PC-9 (cell line): ENCODE data around the gene GRIK3.

ENCODE experiments used
- EZH2 ChIP-seq: fragments of 200-600 bp; sonication (generic); IDR thresholded peaks from 2 replicates; pipeline ENCODE4 v1.8.0; 2017; ENCODE audit warnings: antibody characterized with exemption, low read depth
- TF ChIP-seq, protein P1 (sequence below): fragments of 200-600 bp; sonication (generic); conservative IDR thresholded peaks from 2 replicates; pipeline ENCODE4 v1.6.1; 2017; ENCODE audit warnings: mixed run types, antibody characterized with exemption, mild to moderate bottlenecking, moderate library complexity

DNA sequence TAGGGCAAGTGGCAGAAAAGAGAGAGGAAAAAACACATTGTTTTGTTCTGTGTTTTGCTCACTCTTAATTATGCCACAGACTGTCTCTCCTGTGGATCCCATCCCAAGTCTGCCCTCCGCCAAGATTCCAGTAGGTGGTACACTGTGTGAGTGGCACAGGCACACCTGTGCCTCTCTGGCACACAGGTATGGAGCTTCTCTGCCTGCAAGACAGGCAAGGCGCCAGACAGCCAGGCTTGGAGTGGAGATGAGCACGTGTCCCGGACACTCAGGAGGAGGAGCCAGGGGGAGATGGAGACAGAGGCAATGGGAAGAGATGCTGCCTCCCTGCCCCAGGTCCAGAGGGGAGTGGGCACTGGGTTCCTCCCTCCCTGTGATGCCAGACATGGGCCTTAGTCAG, 6.5 kb upstream of the GRIK3 start:
- TF ChIP-seq, protein P1, sequence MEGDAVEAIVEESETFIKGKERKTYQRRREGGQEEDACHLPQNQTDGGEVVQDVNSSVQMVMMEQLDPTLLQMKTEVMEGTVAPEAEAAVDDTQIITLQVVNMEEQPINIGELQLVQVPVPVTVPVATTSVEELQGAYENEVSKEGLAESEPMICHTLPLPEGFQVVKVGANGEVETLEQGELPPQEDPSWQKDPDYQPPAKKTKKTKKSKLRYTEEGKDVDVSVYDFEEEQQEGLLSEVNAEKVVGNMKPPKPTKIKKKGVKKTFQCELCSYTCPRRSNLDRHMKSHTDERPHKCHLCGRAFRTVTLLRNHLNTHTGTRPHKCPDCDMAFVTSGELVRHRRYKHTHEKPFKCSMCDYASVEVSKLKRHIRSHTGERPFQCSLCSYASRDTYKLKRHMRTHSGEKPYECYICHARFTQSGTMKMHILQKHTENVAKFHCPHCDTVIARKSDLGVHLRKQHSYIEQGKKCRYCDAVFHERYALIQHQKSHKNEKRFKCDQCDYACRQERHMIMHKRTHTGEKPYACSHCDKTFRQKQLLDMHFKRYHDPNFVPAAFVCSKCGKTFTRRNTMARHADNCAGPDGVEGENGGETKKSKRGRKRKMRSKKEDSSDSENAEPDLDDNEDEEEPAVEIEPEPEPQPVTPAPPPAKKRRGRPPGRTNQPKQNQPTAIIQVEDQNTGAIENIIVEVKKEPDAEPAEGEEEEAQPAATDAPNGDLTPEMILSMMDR, result no peak
- TF ChIP-seq EZH2, result no peak
